Natural killer cell (primary cell): Measurements from ENCODE around the gene LYRM4. TPM values are rescaled to one million over a fixed set of nuclear protein-coding genes. Genes with fewer than 3 reads are reported as not detected.
A peak's percentile ranks its signal among the peaks of the same experiment; 100 is the strongest.

Experiments
- ATAC-seq, 3 donors: fragments of 150-1000 bp in 2 of 3; fragments of 200-7000 bp in 1 of 3; cut with Tn5 transposase; 1 replicate in 1 of 3; 2 replicates in 2 of 3; pipeline ENCODE4 v1.10.0; 2021; ENCODE audit warnings: mild to moderate bottlenecking in 2 of 3, moderate library complexity in 2 of 3
- DNase-seq, 2 donors: peaks; one replicate each; pipeline versions ENCODE4 v3.0.0 to v3.0.0-alpha.2; 2013 to 2021; ENCODE audit warnings: mixed read lengths in 1 of 2
- H3K27ac ChIP-seq: one replicate; pipeline ENCODE4 v1.5.1; 2013; ENCODE audit warnings: mild to moderate bottlenecking, low read length
- H3K27me3 ChIP-seq: one replicate; pipeline ENCODE4 v1.6.1; 2013; ENCODE audit warnings: low read length; ENCODE audit not compliant: control insufficient read depth, insufficient read depth
- H3K36me3 ChIP-seq: one replicate; pipeline ENCODE4 v1.6.1; 2013; ENCODE audit warnings: low read length; ENCODE audit not compliant: control insufficient read depth, insufficient read depth
- H3K4me1 ChIP-seq: one replicate; pipeline ENCODE4 v1.6.1; 2013; ENCODE audit warnings: low read length; ENCODE audit not compliant: control insufficient read depth, insufficient read depth
- H3K4me3 ChIP-seq: one replicate; pipeline ENCODE4 v1.5.1; 2013; ENCODE audit warnings: low read length
- H3K9me3 ChIP-seq: one replicate; pipeline ENCODE4 v1.6.1; 2013; ENCODE audit warnings: low read length; ENCODE audit not compliant: control insufficient read depth, insufficient read depth
- H3K27ac Mint-ChIP-seq, 2 donors: one replicate each; pipeline ENCODE4 v1.8.0; 2022; ENCODE audit warnings: mild to moderate bottlenecking in 2 of 2, mixed read lengths in 2 of 2, moderate library complexity in 1 of 2
- H3K27me3 Mint-ChIP-seq, 2 donors: one replicate each; pipeline ENCODE4 v1.8.0; 2022; ENCODE audit warnings: low read depth in 2 of 2, mixed read lengths in 2 of 2
- H3K36me3 Mint-ChIP-seq: one replicate; pipeline ENCODE4 v1.8.0; 2022; ENCODE audit warnings: mixed read lengths
- H3K4me1 Mint-ChIP-seq, 2 donors: one replicate each; pipeline ENCODE4 v1.8.0; 2022; ENCODE audit warnings: mixed read lengths in 2 of 2
- H3K4me3 Mint-ChIP-seq: one replicate; pipeline ENCODE4 v1.8.0; 2022; ENCODE audit warnings: mild to moderate bottlenecking, moderate library complexity, mixed read lengths
- H3K9me3 Mint-ChIP-seq, 2 donors: one replicate each; pipeline ENCODE4 v1.8.0; 2022; ENCODE audit warnings: mixed read lengths in 2 of 2
- CTCF ChIP-seq: fragments of 200-600 bp; IDR thresholded peaks from one replicate; pipeline ENCODE4 v1.8.0; 2022; ENCODE audit warnings: antibody characterized with exemption
- WGBS: methylation state at CpG from one replicate; pipeline ENCODE4 v1.1.7; 2013; ENCODE audit warnings: missing lambda C conversion rate; ENCODE audit not compliant: insufficient coverage; 5-methylcytosine and 5-hydroxymethylcytosine counted together
- intact Hi-C: fragments of 100-400 bp; cut with micrococcal nuclease; formaldehyde crosslinking; loops from one replicate; pipeline ENCODE4 v1.14.2; 2022
- total RNA-seq, 4 donors: library from RNA; stranded (reverse); fragments of 120-200 nt in 1 of 4; gene quantifications; one replicate each; pipeline versions ENCODE4 v1.2.3 to v1.2.4, GENCODE V29; 2013 to 2022

The LYRM4 gene
- total RNA-seq, 3 donors from 2014 or later (not counting 1 experiment from before 2014, with no cell fraction given): 9.1 to 11.4 (median 11.1) TPM

DNA sequence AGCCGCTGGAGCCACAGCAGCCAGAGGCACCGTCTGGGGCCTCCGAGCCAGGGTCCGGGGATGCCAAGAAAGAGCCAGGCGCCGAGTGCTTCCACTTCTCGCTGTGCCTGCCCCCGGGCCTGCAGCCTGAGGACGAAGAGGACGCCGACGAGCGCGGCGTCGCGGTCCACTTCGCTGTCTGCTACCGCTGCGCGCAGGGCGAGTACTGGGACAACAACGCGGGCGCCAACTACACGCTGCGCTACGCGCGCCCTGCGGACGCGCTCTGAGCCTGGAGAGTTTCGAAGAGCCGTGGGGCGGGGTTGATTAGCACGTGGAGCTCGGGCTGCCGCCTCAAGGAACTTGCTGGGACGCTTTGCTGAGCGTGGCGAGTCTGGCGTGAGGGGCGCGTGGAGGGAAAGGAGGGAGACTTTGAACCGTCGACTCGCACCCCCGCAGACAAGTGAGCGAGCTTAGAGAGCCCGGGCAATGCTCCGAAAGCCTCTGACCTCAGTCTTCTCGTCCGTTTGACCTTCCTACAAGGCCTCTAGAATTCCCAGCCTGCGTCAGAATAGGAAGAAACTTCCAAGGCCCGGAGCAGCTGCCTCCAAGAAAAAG lies 174.4 kb downstream of the LYRM4 start:
- Mint-ChIP-seq H3K36me3 (no peaks in the 10 kb centered on the region), H3K27ac (no peak overlapping the region), H3K4me3 (no peak overlapping the region), H3K27me3 (peaks cover 26 to 33% of the 10 kb centered on the region in 2 donors), H3K4me1 (no peaks in the 10 kb centered on the region), H3K9me3 (no peaks in the 10 kb centered on the region)
- TF ChIP-seq CTCF: no peak
- no peak overlapping the region for H3K27ac ChIP-seq
- ATAC-seq: no peak
- H3K9me3 ChIP-seq: no peaks in the 10 kb centered on the region
- WGBS: 18% methylated on average over 56 of the region's 56 CpGs
- intact Hi-C loops: no loop called here
- no peak overlapping the region for H3K4me3 ChIP-seq
- no peak for DNase-seq
- H3K27me3 ChIP-seq: peaks cover 4% of the 10 kb centered on the region
- no peaks in the 10 kb centered on the region for H3K36me3 ChIP-seq
- peaks cover 12% of the 10 kb centered on the region for H3K4me1 ChIP-seq

DNA sequence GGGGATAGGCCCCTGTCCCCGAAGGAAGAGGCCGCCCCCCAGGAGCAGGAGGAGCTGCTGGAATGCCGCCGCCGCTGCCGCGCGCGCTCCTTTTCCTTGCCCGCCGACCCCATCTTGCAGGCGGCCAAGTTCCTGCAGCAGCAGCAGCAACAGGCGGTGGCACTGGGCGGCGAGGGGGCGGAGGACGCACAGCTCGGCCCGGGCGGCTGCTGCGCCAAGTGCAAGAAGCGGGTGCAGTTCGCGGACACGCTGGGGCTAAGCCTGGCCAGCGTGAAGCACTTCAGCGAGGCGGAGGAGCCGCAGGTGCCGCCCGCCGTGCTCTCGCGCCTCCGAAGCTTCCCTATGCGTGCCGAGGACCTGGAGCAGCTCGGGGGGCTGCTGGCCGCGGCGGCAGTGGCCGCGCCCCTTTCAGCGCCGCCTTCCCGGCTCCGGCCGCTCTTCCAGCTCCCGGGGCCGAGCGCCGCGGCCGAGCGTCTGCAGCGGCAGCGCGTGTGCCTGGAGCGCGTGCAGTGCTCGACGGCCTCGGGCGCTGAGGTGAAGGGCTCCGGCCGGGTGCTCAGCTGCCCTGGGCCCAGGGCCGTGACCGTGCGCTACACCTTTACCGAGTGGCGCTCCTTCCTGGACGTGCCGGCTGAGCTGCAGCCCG lies 175.0 kb downstream of the LYRM4 start:
- Histone ChIP-seq H3K9me3 (no peaks in the 10 kb centered on the region), H3K4me1 (peaks cover 12% of the 10 kb centered on the region), H3K27ac (no peak overlapping the region), H3K4me3 (no peak overlapping the region), H3K27me3 (peaks cover 4% of the 10 kb centered on the region), H3K36me3 (no peaks in the 10 kb centered on the region)
- TF ChIP-seq CTCF: no peak
- Mint-ChIP-seq H3K9me3 (no peaks in the 10 kb centered on the region), H3K36me3 (no peaks in the 10 kb centered on the region), H3K27ac (no peak overlapping the region), H3K4me1 (no peaks in the 10 kb centered on the region), H3K4me3 (no peak overlapping the region), H3K27me3 (peaks cover 26 to 34% of the 10 kb centered on the region in 2 donors)
- ATAC-seq (no peak), DNase-seq (no peak)
- 2% methylated on average over 74 of the region's 74 CpGs for WGBS
- intact Hi-C loops: no loop called here

DNA sequence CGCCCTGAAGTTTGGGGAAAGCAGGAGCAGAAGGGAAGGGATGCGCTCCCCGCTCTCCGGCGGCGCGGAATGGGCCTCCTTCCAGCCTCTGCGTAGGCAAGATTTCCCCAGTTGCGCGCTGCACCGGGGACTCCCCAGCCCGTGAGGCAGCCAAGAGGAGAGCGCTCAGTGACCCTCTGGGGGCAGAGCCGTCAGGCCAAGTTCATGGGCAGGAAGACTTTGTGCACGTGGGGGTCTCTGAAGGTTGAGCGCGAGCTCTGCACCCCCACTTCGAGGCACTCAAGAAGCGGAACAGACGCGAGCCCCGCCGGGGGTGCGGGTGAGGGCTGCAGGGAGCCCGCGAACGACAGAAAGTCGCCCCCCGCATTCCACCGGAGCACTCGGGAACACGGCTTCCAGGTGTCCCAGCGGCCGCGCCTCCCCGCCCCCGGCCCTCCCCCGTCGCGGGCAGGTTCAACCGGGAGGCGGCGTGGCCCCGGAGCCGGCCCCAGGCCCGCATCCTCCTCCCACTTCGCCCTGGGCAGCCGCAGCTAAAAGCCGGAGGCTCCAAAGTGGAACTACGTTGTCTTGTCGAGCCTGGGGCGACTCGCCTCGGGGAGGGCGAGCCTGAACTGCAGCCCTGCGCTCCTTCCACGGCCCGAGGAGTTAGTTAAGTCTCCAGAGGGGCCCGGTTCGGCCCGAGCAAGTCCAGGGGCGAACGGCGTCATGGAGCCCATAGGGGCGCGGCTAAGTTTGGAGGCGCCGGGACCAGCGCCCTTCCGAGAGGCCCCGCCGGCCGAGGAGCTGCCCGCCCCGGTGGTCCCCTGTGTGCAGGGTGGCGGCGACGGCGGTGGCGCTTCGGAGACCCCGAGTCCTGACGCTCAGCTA lies 175.7 kb downstream of the LYRM4 start, which contains the start of gene PPP1R3G:
Gene PPP1R3G (plus strand): TSS at position 561 of the 867 bp plus-strand sequence. CDS start 145 bp downstream, at position 706.
- Mint-ChIP-seq H3K27me3 (peaks cover 27 to 34% of the 10 kb centered on the region in 2 donors), H3K4me1 (no peaks in the 10 kb centered on the region), H3K36me3 (no peaks in the 10 kb centered on the region), H3K4me3 (no peak within 1 kb of the TSS), H3K9me3 (no peaks in the 10 kb centered on the region), H3K27ac (no peak within 1 kb of the TSS)
- H3K27me3 ChIP-seq: peaks cover 4% of the 10 kb centered on the region
- no peak within 1 kb of the TSS for H3K27ac ChIP-seq
- ATAC-seq: no peak
- no peak for TF ChIP-seq CTCF
- H3K4me3 ChIP-seq: peak within 1 kb of the TSS; percentile 17
- no peaks in the 10 kb centered on the region for H3K9me3 ChIP-seq
- intact Hi-C loops: no loop called here
- no peaks in the 10 kb centered on the region for H3K36me3 ChIP-seq
- WGBS: under 1% methylated on average over 83 of the region's 83 CpGs
- no peak for DNase-seq
- H3K4me1 ChIP-seq: peaks cover 12% of the 10 kb centered on the region
